Measurements from ENCODE around the gene CISD1.

Gene CISD1

GRCh38 chr10:58266003-58266825 is 2.7 kb upstream of the CISD1 start:
- no peak for DNase-seq

DNA sequence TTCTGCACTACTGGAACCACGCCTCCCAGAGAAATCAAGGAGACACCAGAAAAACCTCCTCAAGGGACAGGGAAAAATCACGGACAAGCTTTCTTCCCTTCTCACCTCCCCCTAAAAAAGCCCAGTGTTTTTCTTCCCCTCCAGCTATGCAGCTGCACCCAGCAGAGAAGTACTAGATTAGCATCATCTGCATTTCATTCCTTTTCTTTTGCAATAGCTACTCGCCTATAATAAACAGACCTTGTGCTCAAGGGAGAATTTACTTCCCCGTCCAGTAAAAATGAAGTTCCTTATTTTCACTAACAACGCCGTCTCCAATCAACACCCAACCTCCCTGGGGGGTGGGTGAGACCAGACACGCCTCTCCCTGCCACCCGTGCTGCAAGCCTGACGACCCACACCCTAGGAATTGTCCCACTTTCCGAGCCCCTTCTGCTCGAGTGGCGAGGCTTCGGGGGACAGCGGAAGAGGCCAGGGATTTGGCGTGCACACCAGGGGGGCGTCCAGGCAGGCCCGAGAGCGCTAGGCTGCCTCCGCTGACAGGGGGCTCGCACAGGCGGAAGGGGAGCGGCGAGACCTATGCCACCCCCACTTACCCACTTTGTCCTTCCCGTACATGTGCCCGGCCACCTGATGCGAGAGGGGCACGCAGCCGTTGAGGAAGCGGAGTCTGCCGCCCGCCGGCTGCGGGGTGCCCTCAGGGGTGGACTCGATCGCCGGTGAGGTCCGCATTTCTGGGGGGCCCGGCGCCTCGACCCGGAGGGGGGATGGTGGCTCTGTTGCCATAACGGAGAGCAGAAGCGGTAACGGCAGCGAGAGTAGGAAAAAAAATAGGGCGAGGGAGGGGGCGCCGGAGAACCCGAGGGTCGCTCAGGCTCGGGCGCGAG is 1.9 kb upstream of the CISD1 start:
- DNase-seq: no peak

- no peak for DNase-seq
Measured at GRCh38 chr10:58267713-58268453, 1.1 kb upstream of the CISD1 start, which contains the start of gene IPMK. TSS of gene IPMK (minus strand) at chr10:58267894. CDS start at chr10:58267611, 283 bp downstream.

- no peak for DNase-seq
Measured at GRCh38 chr10:58268454-58268945, 462 bp upstream of the CISD1 start.

DNA sequence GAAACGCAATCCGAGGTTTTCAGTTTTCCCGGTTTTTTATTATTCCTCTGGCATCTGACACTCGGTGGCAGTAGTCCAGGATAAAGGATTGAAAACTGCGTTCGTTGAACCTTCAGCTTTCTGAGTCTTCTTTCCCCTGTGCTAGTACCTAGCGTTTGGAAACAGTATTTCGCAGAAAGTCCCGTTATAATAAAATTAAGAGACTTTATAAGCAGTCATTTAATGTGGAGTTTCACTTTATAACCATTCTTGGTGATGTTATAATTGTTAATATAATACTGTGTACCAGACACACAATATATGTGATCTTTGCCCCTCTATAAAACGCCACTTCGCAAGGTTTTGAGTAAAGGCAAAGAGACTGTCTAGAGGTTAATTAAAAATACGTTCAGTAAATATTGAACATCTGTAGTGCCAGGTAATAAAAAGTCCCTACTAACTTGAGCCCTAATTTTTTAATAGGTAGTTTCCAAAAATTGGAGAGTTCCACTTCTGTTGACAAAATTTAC is 874 bp downstream of the CISD1 start:
- no peak for DNase-seq

- no peak for DNase-seq
Measured at GRCh38 chr10:58275261-58275660, 6.3 kb downstream of the CISD1 start.

DNA sequence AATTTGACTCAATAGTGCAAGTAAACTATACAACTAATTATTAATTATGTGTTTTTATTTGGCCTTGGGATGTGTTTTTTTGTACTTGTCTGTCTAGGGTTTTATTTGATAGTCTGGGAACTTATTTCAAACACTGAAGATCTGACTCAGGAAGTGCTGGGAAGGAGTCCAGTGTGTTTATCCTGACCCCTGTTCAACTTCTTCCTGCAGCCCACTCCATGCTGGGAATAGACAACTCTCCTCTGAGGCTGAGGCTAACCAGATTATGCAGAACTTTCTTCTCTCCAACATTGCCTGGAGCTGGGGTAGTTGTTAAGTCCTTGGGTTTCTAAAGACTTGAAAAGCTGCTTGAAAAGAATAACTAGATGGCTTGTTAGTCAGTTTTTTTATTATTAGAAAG is 6.9 kb downstream of the CISD1 start:
- DNase-seq: no peak

DNA sequence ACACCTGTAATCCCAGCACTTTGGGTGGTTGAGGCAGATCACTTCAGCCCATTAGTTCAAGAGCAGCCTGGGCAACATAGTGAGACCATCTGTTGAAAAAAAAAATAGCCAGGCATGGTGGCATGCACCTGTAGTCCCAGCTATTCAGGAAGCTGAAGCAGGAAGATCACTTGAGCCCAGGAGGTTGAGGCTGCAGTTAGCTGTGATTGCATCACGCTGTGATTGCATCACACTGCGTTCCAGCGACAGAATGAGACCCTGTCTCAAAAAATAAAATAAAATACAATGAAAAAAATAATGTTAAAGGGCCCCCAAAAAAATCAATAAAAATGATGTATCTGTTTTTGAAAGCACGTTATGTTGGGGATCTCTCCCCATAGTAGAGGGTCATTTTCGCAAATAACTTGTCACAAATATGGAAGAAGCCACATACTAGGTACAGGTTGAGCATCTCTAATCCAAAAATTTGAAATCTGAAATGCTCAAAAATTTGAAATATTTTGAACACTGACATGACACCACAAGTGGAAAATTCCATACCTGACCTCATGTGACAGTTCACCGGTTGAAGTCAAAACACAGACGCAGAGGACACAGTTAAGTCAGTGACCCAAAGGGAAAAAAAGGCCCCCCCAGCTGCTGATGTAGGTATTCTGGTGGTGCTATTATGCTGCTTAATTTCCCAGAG is 9.5 kb downstream of the CISD1 start:
- no peak for DNase-seq

DNA sequence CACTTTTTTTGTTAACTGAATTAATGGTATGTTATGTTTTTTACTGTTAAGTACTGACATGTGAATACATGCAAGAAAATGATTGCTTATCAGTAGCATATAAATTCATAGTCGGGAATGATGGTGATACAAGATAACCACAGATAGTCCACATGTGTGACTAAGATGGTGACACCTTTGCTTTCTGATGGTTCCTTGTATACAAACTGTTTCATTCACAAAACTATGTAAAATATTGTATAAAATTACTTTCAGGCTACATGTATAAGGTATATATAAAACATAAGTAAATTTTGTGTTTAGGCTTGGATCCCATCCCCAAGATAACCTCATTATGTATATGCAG is 10.0 kb downstream of the CISD1 start:
- no peak for DNase-seq

- no peak for DNase-seq
Measured at GRCh38 chr10:58280477-58280876, 11.5 kb downstream of the CISD1 start.

DNA sequence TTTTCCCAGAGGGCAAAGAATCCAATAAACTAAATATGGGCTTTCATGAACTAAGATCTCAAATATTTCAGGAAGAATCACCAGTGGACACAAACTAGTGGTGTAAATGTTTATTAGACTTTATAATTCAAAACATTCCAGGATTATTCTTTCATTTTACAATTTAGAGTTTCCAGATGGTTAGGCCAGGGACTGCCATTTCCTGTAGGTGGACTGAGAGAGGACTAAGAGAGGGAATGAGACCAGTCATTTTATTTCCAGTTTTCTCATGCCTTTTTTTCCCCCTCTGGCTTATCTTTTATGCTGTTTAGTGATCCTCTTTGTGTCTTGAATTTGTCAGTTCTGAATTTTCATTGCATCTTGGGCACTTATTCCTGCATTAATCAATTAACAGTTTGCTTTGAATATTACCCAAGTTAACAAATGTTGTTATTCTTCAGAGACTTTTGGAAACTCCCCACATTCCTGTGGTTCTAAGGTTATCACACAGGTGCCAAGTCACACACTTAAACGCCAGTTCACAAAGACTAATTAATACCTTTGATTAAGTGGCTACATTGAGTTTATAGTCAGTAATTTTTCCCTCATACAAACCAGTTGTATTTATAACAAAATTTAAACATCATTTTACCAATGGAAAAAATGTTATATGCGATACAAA is 12.3 kb downstream of the CISD1 start:
- no peak for DNase-seq

GRCh38 chr10:58282615-58283014 is 13.7 kb downstream of the CISD1 start:
- DNase-seq: no peak

- no peak for DNase-seq
Measured at GRCh38 chr10:58291538-58292174, 22.7 kb downstream of the CISD1 start.

GRCh38 chr10:58293989-58294388 is 25.0 kb downstream of the CISD1 start:
- no peak for DNase-seq

GRCh38 chr10:58299580-58299979 is 30.6 kb downstream of the CISD1 start:
- DNase-seq: no peak

DNA sequence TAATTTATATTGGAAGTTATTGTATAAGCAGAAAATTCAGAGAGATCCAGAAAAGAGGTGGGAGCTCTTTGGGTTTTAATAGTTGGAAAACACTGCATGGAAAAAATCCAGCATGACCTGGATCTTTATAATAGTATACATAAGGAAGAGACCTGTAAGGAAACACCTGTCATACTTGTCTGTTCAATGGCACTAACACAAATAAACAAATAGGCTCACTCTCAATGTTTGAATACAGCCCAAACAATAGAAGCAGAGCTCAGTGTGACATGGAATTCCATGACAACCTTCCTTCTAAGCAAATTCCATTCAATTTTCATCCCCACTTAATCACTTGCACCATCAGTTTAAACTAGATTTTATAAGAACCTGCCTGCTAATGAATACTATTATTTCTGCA is 31.7 kb downstream of the CISD1 start:
- DNase-seq: no peak

- no peak for DNase-seq
Measured at GRCh38 chr10:58302254-58302653, 33.3 kb downstream of the CISD1 start.

DNA sequence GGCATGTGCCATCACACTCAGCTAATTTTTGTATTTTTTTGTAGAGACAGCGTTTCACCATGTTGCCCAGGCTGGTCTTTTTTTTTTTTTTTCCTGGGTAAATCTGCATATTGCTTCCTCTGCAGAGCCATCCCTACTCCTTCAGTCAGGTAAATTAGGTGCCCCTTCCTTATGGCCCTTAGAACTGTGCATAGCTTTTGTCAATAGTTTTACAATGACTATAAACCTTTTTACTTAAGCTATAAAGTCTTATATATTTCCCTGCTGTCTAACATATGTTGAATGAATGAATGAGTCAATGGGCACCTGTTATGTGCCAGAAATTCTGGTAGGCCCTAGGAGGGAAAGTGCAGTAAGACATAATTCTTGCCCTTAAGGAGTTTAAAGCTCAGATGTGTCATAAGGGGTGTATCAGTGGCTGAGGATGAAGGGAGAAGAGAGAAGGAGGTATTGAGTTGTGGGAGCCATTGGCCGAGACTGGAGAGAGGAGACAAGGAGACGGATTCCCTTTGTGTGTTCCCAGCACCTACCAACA is 35.2 kb downstream of the CISD1 start:
- no peak for DNase-seq

DNA sequence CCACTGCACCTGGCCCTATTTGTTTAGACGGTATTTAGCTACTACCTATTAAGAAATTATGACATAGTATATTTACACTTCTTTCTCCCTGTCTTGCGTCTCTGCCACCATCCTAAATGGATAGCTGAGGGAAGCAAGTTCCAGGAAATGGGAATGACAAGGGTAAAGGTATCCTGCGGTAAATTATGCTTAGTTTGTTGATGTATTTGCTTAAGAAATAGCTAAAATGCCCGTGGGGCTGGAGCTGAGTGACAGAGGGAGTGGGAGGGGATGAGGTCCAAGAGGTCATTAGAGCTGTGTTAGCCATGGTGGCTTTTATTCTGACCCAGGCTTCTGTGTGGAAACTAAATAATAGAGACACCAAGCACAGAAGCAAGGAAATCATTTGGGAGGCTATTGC is 36.9 kb downstream of the CISD1 start:
- no peak for DNase-seq

DNA sequence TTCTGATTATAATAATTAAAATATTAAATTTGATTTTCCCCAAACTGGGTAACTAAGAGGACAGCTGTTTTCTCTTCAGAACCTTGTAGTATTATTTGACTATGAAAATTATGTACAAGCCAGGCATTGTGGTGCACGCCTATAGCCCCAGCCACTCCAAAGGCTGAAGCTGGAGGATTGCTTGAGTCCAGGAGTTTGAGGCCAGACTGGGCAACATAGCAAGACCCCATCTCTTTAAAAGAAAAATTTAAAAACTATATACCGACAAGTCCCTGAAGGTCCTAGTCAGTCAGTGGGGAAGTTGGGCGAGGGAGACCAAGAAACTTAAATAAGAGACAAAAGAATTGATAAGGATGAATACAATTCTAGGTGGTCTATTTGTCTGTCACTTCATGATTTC is 38.7 kb downstream of the CISD1 start:
- DNase-seq: no peak

- DNase-seq: no peak
Measured at GRCh38 chr10:58311026-58311425, 42.1 kb downstream of the CISD1 start.
